ENCODE measurements around the gene FCN1.

DNA sequence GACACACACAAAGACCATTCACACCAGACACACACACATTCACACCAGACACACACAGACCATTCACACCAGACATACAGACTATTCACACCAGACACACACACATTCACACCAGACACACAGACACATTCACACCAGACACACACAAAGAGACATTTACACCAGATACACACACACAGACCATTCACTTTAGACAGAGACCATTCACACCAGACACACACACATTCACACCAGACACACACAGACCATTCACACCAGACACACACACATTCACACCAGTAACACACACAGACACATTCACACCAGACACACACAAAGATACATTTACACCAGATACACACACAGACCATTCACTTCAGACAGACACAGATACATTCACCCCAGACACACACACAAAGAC lies 29.0 kb upstream of the FCN1 start:
- TF ChIP-seq, protein P1, sequence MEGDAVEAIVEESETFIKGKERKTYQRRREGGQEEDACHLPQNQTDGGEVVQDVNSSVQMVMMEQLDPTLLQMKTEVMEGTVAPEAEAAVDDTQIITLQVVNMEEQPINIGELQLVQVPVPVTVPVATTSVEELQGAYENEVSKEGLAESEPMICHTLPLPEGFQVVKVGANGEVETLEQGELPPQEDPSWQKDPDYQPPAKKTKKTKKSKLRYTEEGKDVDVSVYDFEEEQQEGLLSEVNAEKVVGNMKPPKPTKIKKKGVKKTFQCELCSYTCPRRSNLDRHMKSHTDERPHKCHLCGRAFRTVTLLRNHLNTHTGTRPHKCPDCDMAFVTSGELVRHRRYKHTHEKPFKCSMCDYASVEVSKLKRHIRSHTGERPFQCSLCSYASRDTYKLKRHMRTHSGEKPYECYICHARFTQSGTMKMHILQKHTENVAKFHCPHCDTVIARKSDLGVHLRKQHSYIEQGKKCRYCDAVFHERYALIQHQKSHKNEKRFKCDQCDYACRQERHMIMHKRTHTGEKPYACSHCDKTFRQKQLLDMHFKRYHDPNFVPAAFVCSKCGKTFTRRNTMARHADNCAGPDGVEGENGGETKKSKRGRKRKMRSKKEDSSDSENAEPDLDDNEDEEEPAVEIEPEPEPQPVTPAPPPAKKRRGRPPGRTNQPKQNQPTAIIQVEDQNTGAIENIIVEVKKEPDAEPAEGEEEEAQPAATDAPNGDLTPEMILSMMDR (conservative IDR thresholded peaks at IDR 0.05; ENCODE audit: low read length): no peak
- no peak for TF ChIP-seq EZH2phosphoT487 (IDR thresholded peaks at IDR 0.05; ENCODE audit: borderline replicate concordance)

All from Loucy (cell line).